K562 (cell line): ENCODE data around the gene NXPH4. TPM values are rescaled to one million over a fixed set of nuclear protein-coding genes. Genes with fewer than 3 reads are reported as not detected.

Source experiments
- ATAC-seq: fragments of 200-7000 bp; cut with Tn5 transposase; 3 replicates; pipeline ENCODE4 v1.9.1; 2020; ENCODE audit warnings: moderate library complexity
- BruUV-seq: library from RNA; stranded (reverse); fragments of 400-500 nt; replicated peaks from 2 replicates; lab custom pipeline; 2021; lab: Mats Ljungman, UMichigan
- CTCF ChIA-PET: fragments of 300-600 bp; formaldehyde crosslinking; extraction: SDS; loops from one replicate; lab custom pipeline; 2021; ENCODE audit warnings: low intra/inter-chr PET ratio; lab: Yijun Ruan, JAX
- POLR2A ChIA-PET: fragments of 300-600, 350-650 bp; sonication (Branson Sonifier 250); formaldehyde crosslinking; extraction: SDS; loops from one replicate; lab custom pipeline; 2021; ENCODE audit warnings: antibody characterized with exemption, inconsistent platforms; lab: Yijun Ruan, JAX
- DNase-seq, 4 experiments: peaks; one replicate each; pipeline versions ENCODE4 v3.0.0 to v3.0.0-alpha.2; 2011 to 2018; ENCODE audit warnings: low spot score in 3 of 4, mixed read lengths in 3 of 4; ENCODE audit errors: extremely low read depth in 1 of 4
- FAIRE-seq: peaks from 2 replicates; lab custom pipeline; 2011; peaks lifted over from hg19 to GRCh38; lab: Jason Lieb, UNC
- H2AFZ ChIP-seq: 2 replicates; pipeline ENCODE4 v1.6.0; 2011; ENCODE audit warnings: low read depth, low read length, control low read depth, inconsistent platforms
- H3K27ac ChIP-seq: fragments of 200-600 bp; 3 replicates; pipeline ENCODE4 v1.8.0; 2011; ENCODE audit warnings: low read depth, mild to moderate bottlenecking, control low read depth, inconsistent platforms, low read length, moderate library complexity, mixed read lengths; ENCODE audit errors: extremely low read depth
- H3K27me3 ChIP-seq, 2 experiments: fragments of 300-600 bp in 1 of 2; 2 replicates in 1 of 2; 3 replicates in 1 of 2; pipeline versions ENCODE4 v1.6.0 to v1.8.0; 2011; ENCODE audit warnings: inconsistent platforms in 2 of 2, low read length in 2 of 2, mild to moderate bottlenecking in 1 of 2, mixed read lengths in 1 of 2, moderate library complexity in 1 of 2; ENCODE audit not compliant: control insufficient read depth in 2 of 2, insufficient read depth in 2 of 2
- H3K36me3 ChIP-seq: fragments of 300-600 bp; 3 replicates; pipeline ENCODE4 v1.8.0; 2011; ENCODE audit warnings: mild to moderate bottlenecking, low read length, inconsistent platforms; ENCODE audit not compliant: control insufficient read depth, insufficient read depth
- H3K4me1 ChIP-seq, 2 experiments: fragments of 200-600 bp in 1 of 2; replicated peaks in 1 of 2; 2 replicates in 1 of 2; 3 replicates in 1 of 2; pipeline versions ENCODE4 v1.5.1 to v1.8.0; 2011; ENCODE audit warnings: inconsistent platforms in 2 of 2, low read length in 2 of 2, mild to moderate bottlenecking in 1 of 2, mixed read lengths in 1 of 2, moderate library complexity in 1 of 2; ENCODE audit not compliant: control insufficient read depth in 2 of 2, insufficient read depth in 2 of 2
- H3K4me2 ChIP-seq: 2 replicates; pipeline ENCODE4 v1.6.1; 2011; ENCODE audit warnings: low read length, control low read depth, inconsistent platforms, mixed read lengths; ENCODE audit not compliant: insufficient read depth
- H3K4me3 ChIP-seq: fragments of 200-600 bp; sonication (generic), shearing (Covaris generic); 2 replicates; pipeline ENCODE4 v1.5.1; 2016; ENCODE audit warnings: control low read depth, inconsistent platforms
- H3K79me2 ChIP-seq: fragments of 200-600 bp; 3 replicates; pipeline ENCODE4 v1.8.0; 2011; ENCODE audit warnings: low read length, inconsistent platforms; ENCODE audit not compliant: control insufficient read depth, insufficient read depth
- H3K9ac ChIP-seq, 2 experiments: 2 replicates each; pipeline versions ENCODE4 v1.6.0 to v1.6.1; 2011; ENCODE audit warnings: low read depth in 2 of 2, low read length in 2 of 2, control low read depth in 1 of 2, inconsistent platforms in 1 of 2, mild to moderate bottlenecking in 1 of 2, mixed read lengths in 1 of 2; ENCODE audit not compliant: insufficient read depth in 1 of 2
- H3K9me1 ChIP-seq: one replicate; pipeline ENCODE4 v1.6.0; 2011; ENCODE audit warnings: inconsistent platforms, mild to moderate bottlenecking, low read length, moderate library complexity; ENCODE audit not compliant: control insufficient read depth, insufficient read depth
- H3K9me3 ChIP-seq: replicated peaks from 2 replicates; pipeline ENCODE4 v1.5.1; 2011; ENCODE audit warnings: low read depth, low read length, inconsistent platforms; ENCODE audit not compliant: control insufficient read depth, insufficient read depth
- H4K20me1 ChIP-seq: replicated peaks from 2 replicates; pipeline ENCODE4 v1.6.1; 2011; ENCODE audit warnings: low read length, inconsistent platforms, mixed read lengths; ENCODE audit not compliant: control insufficient read depth, insufficient read depth
- BACH1 ChIP-seq: fragments of 200-800 bp; sonication (Bioruptor generic); IDR thresholded peaks from 2 replicates; pipeline ENCODE4 v1.6.1; 2016; ENCODE audit warnings: missing genetic modification characterization, missing compliant biosample characterization
- MTA3 ChIP-seq: fragments of 450-650 bp; formaldehyde crosslinking; IDR thresholded peaks from 2 replicates; pipeline ENCODE4 v1.6.1; 2017; ENCODE audit warnings: mild to moderate bottlenecking, borderline replicate concordance
- NR2C2 ChIP-seq, 2 experiments: fragments of 200-800 bp in 1 of 2; sonication (Bioruptor generic) in 1 of 2; sonication (generic) in 1 of 2; formaldehyde crosslinking in 1 of 2; IDR thresholded peaks; 2 replicates each; pipeline versions ENCODE4 v1.6.1 to v1.8.0; 2016 to 2022; ENCODE audit warnings: mild to moderate bottlenecking in 1 of 2, missing compliant biosample characterization in 1 of 2, missing genetic modification characterization in 1 of 2, missing genetic modification reagents in 1 of 2
- TEAD4 ChIP-seq, 2 experiments: sonication (generic) in 1 of 2; formaldehyde crosslinking in 1 of 2; IDR thresholded peaks; 2 replicates each; pipeline versions ENCODE4 v1.6.1 to v1.8.0; 2012 to 2022; ENCODE audit warnings: borderline replicate concordance in 1 of 2, inconsistent platforms in 1 of 2, low read length in 1 of 2, mild to moderate bottlenecking in 1 of 2, missing genetic modification reagents in 1 of 2
- ZNF347 ChIP-seq: fragments of 450-650 bp; formaldehyde crosslinking; IDR thresholded peaks from 2 replicates; pipeline ENCODE4 v1.4.0; 2020; ENCODE audit warnings: low read depth, mild to moderate bottlenecking, moderate library complexity
- ZNF551 ChIP-seq: fragments of 250-450 bp; sonication (Bioruptor Pico); IDR thresholded peaks from 2 replicates; pipeline ENCODE4 v1.5.0; 2021; ENCODE audit warnings: mild to moderate bottlenecking, moderate library complexity
- WGBS: fragments of 100-300 bp; shearing (Covaris generic); methylation state at CpG from one replicate; pipeline ENCODE4 v1.1.6; 2016; ENCODE audit warnings: low coverage, mixed read lengths; ENCODE audit not compliant: insufficient coverage; ENCODE audit errors: missing lambda C conversion rate; 5-methylcytosine and 5-hydroxymethylcytosine counted together
- in situ Hi-C: fragments of 300-500 bp; cut with MboI; formaldehyde crosslinking; loops from 4 replicates; pipeline ENCODE4 v1.15.0; 2018; ENCODE audit warnings: inconsistent platforms, mixed read lengths
- intact Hi-C: fragments of 100-400 bp; cut with micrococcal nuclease; formaldehyde crosslinking; loops from 2 replicates; pipeline ENCODE4 v1.14.2; 2022
- polyA plus RNA-seq, 8 experiments: library from polyadenylated mRNA; depleted of rRNA in 4 of 8; stranded (reverse) in 5 of 8; unstranded in 3 of 8; fragments of >200 nt; fragmentation: Nextera tagmentation in 2 of 8; fragmentation: Illumina TruSeq in 1 of 8; extraction: Ambion mirVana in 2 of 8; extraction: Trizol in 1 of 8; gene quantifications; 2 replicates each; pipeline versions ENCODE4 v1.2.1 to v1.2.3, GENCODE V29; 2011 to 2014; ENCODE audit warnings: inconsistent platforms in 1 of 8, missing spikeins in 1 of 8
- total RNA-seq, 7 experiments: library from RNA; depleted of rRNA in 6 of 7; stranded (reverse); fragments of >200 nt in 6 of 7; fragmentation: Illumina TruSeq in 2 of 7; extraction: Trizol in 2 of 7; gene quantifications; 2 replicates each; pipeline versions ENCODE4 v1.2.1 to v1.2.3, GENCODE V29; 2011 to 2021; ENCODE audit warnings: low replicate concordance in 1 of 7
- TF ChIP-seq, protein P1 (sequence below): fragments of 200-800 bp; sonication (Bioruptor generic); IDR thresholded peaks from 2 replicates; pipeline ENCODE4 v1.6.1; 2017; ENCODE audit warnings: missing genetic modification characterization, missing compliant biosample characterization
- TF ChIP-seq, protein P2 (sequence below): fragments of 450-650 bp; formaldehyde crosslinking; IDR thresholded peaks from 2 replicates; pipeline ENCODE4 v1.4.0; 2022; ENCODE audit warnings: missing genetic modification characterization
- TF ChIP-seq, protein P3 (sequence below), 2 experiments: fragments of 200-800 bp in 1 of 2; sonication (Bioruptor generic) in 1 of 2; sonication (generic) in 1 of 2; formaldehyde crosslinking in 1 of 2; IDR thresholded peaks in 1 of 2; conservative IDR thresholded peaks in 1 of 2; 2 replicates each; pipeline versions ENCODE4 v1.5.0 to v1.6.1; 2016 to 2020; ENCODE audit warnings: missing compliant biosample characterization in 1 of 2, missing genetic modification characterization in 1 of 2, missing genetic modification reagents in 1 of 2
- TF ChIP-seq, protein P4 (sequence below), 2 experiments: fragments of 150-350 bp in 1 of 2; IDR thresholded peaks; 2 replicates each; pipeline ENCODE4 v1.6.1; 2012 to 2016; ENCODE audit warnings: low read depth in 2 of 2, low read length in 2 of 2, mild to moderate bottlenecking in 1 of 2, moderate library complexity in 1 of 2

The NXPH4 gene
- total and polyA plus RNA-seq, 9 of the 15 experiments (the other 6 are each of a cell fraction or from before 2014, with no cell fraction given) = 0.49 to 2.7 (median 1.1) TPM; not detected in 4

DNA sequence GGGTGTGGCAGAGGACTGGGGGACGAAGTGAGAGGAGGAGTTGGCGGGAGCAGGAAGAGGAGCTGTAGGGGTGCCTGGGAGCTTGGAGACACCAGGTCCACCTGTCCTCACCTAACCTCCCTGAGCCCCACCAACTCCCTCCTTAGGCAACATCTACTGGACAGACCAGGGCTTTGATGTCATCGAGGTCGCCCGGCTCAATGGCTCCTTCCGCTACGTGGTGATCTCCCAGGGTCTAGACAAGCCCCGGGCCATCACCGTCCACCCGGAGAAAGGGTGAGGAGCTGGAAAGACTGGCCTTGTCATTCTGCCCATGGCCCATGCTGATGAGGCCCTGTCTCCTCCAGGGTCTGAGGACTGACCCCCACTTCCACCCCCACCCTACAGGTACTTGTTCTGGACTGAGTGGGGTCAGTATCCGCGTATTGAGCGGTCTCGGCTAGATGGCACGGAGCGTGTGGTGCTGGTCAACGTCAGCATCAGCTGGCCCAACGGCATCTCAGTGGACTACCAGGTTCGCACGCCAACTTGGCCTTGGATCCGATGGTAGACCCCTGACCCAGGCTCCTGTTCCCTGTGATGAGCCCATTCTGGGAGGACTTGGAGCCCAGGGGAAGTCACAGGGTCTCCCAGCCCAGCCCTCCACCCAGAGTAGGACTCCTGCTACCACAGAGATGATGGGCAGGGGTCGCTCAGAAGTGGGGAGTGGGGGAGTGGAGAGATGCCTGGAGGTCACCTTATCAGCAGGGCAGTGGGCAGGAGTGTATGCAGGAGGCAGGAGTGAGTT is 32.5 kb upstream of the NXPH4 start:
- in situ Hi-C loops (loop anchor here (5.0 to 10.0 kb wide), 2 partner anchors 347 to 429 kb away; partner anchors contain the start of gene PRIM1), intact Hi-C loops (loop anchor here (1.0 to 2.0 kb wide), 3 partner anchors 60 to 175 kb away; no protein-coding TSS in a partner anchor)
- Histone ChIP-seq H3K79me2 (no peaks in the 10 kb centered on the region), H2AFZ (no peak overlapping the region), H3K27me3 (peaks cover 52 to 89% of the 10 kb centered on the region in 2 experiments), H4K20me1 (peaks cover 14% of the 10 kb centered on the region), H3K36me3 (no peaks in the 10 kb centered on the region), H3K9me1 (peaks cover 2% of the 10 kb centered on the region), H3K4me2 (no peak overlapping the region), H3K9me3 (no peaks in the 10 kb centered on the region), H3K9ac (no peak overlapping the region), H3K4me1 (peaks cover 0 to 32% of the 10 kb centered on the region in 2 experiments; a peak in 3 of 5 replicates), H3K4me3 (no peak overlapping the region), H3K27ac (no peak overlapping the region)
- CTCF ChIA-PET = interaction anchor here (2.2 kb wide), 1 partner anchor 114 kb away, joined by 11 read pairs; no protein-coding TSS in a partner anchor
- no TSS peak for BruUV-seq
- FAIRE-seq (no peak), ATAC-seq (no peak), DNase-seq (no peak)
- 13% methylated on average over 22 of the region's 22 CpGs for WGBS
- POLR2A ChIA-PET = interaction anchor here (0.5 to 1.3 kb wide), 5 partner anchors 24 to 1233 kb away, joined by 3 to 5 read pairs (median 4); partner anchors contain the start of gene NEMP1
- TF ChIP-seq, protein P1, sequence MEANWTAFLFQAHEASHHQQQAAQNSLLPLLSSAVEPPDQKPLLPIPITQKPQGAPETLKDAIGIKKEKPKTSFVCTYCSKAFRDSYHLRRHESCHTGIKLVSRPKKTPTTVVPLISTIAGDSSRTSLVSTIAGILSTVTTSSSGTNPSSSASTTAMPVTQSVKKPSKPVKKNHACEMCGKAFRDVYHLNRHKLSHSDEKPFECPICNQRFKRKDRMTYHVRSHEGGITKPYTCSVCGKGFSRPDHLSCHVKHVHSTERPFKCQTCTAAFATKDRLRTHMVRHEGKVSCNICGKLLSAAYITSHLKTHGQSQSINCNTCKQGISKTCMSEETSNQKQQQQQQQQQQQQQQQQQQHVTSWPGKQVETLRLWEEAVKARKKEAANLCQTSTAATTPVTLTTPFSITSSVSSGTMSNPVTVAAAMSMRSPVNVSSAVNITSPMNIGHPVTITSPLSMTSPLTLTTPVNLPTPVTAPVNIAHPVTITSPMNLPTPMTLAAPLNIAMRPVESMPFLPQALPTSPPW (CRISPR knock-in tag) = no peak
- TF ChIP-seq TEAD4 (IDR thresholded peaks at IDR 0.05; ENCODE audit: low read length) (no peak), TEAD4 (CRISPR knock-in tag; IDR thresholded peaks at IDR 0.05; ENCODE audit: borderline replicate concordance) (no peak), MTA3 (no peak), NR2C2 (CRISPR knock-in tag; IDR thresholded peaks at IDR 0.05) (no peak), NR2C2 (tag; IDR thresholded peaks at IDR 0.05) (no peak), ZNF551 (CRISPR knock-in tag) (no peak), ZNF347 (CRISPR knock-in tag) (no peak), BACH1 (tag) (no peak)
- TF ChIP-seq, protein P2, sequence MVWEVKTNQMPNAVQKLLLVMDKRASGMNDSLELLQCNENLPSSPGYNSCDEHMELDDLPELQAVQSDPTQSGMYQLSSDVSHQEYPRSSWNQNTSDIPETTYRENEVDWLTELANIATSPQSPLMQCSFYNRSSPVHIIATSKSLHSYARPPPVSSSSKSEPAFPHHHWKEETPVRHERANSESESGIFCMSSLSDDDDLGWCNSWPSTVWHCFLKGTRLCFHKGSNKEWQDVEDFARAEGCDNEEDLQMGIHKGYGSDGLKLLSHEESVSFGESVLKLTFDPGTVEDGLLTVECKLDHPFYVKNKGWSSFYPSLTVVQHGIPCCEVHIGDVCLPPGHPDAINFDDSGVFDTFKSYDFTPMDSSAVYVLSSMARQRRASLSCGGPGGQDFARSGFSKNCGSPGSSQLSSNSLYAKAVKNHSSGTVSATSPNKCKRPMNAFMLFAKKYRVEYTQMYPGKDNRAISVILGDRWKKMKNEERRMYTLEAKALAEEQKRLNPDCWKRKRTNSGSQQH (CRISPR knock-in tag) = no peak
- TF ChIP-seq, protein P3, sequence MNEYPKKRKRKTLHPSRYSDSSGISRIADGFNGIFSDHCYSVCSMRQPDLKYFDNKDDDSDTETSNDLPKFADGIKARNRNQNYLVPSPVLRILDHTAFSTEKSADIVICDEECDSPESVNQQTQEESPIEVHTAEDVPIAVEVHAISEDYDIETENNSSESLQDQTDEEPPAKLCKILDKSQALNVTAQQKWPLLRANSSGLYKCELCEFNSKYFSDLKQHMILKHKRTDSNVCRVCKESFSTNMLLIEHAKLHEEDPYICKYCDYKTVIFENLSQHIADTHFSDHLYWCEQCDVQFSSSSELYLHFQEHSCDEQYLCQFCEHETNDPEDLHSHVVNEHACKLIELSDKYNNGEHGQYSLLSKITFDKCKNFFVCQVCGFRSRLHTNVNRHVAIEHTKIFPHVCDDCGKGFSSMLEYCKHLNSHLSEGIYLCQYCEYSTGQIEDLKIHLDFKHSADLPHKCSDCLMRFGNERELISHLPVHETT (CRISPR knock-in tag; conservative IDR thresholded peaks at IDR 0.05 in 1 of 2, IDR thresholded peaks at IDR 0.05 in 1 of 2) = no peak
- TF ChIP-seq, protein P4, sequence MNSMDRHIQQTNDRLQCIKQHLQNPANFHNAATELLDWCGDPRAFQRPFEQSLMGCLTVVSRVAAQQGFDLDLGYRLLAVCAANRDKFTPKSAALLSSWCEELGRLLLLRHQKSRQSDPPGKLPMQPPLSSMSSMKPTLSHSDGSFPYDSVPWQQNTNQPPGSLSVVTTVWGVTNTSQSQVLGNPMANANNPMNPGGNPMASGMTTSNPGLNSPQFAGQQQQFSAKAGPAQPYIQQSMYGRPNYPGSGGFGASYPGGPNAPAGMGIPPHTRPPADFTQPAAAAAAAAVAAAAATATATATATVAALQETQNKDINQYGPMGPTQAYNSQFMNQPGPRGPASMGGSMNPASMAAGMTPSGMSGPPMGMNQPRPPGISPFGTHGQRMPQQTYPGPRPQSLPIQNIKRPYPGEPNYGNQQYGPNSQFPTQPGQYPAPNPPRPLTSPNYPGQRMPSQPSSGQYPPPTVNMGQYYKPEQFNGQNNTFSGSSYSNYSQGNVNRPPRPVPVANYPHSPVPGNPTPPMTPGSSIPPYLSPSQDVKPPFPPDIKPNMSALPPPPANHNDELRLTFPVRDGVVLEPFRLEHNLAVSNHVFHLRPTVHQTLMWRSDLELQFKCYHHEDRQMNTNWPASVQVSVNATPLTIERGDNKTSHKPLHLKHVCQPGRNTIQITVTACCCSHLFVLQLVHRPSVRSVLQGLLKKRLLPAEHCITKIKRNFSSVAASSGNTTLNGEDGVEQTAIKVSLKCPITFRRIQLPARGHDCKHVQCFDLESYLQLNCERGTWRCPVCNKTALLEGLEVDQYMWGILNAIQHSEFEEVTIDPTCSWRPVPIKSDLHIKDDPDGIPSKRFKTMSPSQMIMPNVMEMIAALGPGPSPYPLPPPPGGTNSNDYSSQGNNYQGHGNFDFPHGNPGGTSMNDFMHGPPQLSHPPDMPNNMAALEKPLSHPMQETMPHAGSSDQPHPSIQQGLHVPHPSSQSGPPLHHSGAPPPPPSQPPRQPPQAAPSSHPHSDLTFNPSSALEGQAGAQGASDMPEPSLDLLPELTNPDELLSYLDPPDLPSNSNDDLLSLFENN (IDR thresholded peaks at IDR 0.05; ENCODE audit: low read depth in 2 of 2, low read length in 2 of 2) = no peak
